GM19023 (cell line): ENCODE results near the gene TUBG2.
"Not testable (repeated sequence)": the region's sequence is repeated elsewhere in the genome, so short reads cannot be mapped to it uniquely, and the experiment has no call there.

Source experiments
- ATAC-seq: cut with Tn5 transposase; IDR thresholded peaks from one replicate; pipeline ENCODE4 v1.9.1; 2021; ENCODE audit warnings: mild to moderate bottlenecking, moderate library complexity; ENCODE audit not compliant: unreplicated experiment

TUBG2 gene

GRCh38 chr17:42659079-42659931 lies at the start of gene TUBG2:
Gene TUBG2, plus strand, starts transcription at chr17:42659284. Its CDS starts 220 bp downstream, at chr17:42659504.
- no peak for ATAC-seq

GRCh38 chr17:42609814-42610801 lies 49.0 kb upstream of the TUBG2 start:
- ATAC-seq, result peak; percentile 6

- no peak for ATAC-seq
Measured at GRCh38 chr17:42612013-42612412, 47.1 kb upstream of the TUBG2 start.

GRCh38 chr17:42613699-42614295 lies 45.3 kb upstream of the TUBG2 start:
- ATAC-seq, result no peak

- ATAC-seq, result peak; percentile 20
Measured at GRCh38 chr17:42617956-42618431, 41.1 kb upstream of the TUBG2 start.

GRCh38 chr17:42618442-42619150 lies 40.5 kb upstream of the TUBG2 start:
- ATAC-seq, result peak; percentile 69

- not testable (repeated sequence) for ATAC-seq
Measured at GRCh38 chr17:42621987-42622386, 37.1 kb upstream of the TUBG2 start.

- no peak for ATAC-seq
Measured at GRCh38 chr17:42623271-42623670, 35.8 kb upstream of the TUBG2 start.

GRCh38 chr17:42623732-42624596 lies 35.1 kb upstream of the TUBG2 start:
- no peak for ATAC-seq

GRCh38 chr17:42627032-42627764 lies 31.9 kb upstream of the TUBG2 start:
- not testable (repeated sequence) for ATAC-seq

- ATAC-seq, result no peak
Measured at GRCh38 chr17:42629411-42630009, 29.6 kb upstream of the TUBG2 start.

GRCh38 chr17:42632949-42633444 lies 26.1 kb upstream of the TUBG2 start:
- no peak for ATAC-seq

- ATAC-seq, result no peak
Measured at GRCh38 chr17:42639525-42640113, 19.5 kb upstream of the TUBG2 start.

- no peak for ATAC-seq
Measured at GRCh38 chr17:42640121-42640520, 19.0 kb upstream of the TUBG2 start.

GRCh38 chr17:42642336-42642735 lies 16.7 kb upstream of the TUBG2 start:
- ATAC-seq, result no peak

- ATAC-seq, result no peak
Measured at GRCh38 chr17:42647778-42648177, 11.3 kb upstream of the TUBG2 start.

- ATAC-seq, result no peak
Measured at GRCh38 chr17:42651392-42651791, 7.7 kb upstream of the TUBG2 start.
